HG03575 (cell line): ENCODE results near the gene KRCC1.
"Not testable (repeated sequence)": the region's sequence is repeated elsewhere in the genome, so short reads cannot be mapped to it uniquely, and the experiment has no call there.

Source experiments
- ATAC-seq: cut with Tn5 transposase; IDR thresholded peaks from one replicate; pipeline ENCODE4 v1.9.1; 2021; ENCODE audit not compliant: unreplicated experiment, insufficient number of reproducible peaks, low FRiP score; ENCODE audit errors: extremely low read depth

KRCC1 gene

GRCh38 chr2:88053296-88053695 is 2.3 kb downstream of the KRCC1 start:
- no peak for ATAC-seq

DNA sequence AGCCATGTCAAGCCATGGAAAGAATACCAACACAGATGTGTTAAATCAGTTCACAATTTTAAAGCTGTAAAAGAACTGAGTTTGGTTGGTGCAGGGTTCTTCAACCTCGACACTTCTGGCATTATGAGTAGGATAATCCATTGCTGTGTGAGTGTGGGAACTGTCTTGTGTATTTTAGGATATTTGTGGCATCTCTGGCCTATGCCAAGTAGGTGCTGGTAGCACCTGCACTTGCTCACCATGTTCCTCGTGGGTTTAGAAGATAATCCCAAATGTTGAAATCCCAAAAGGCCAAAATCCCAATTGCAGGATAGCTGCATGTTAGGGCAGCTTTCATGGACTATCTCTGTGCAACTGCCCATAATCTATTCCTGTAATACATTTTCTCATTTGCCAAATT is 3.8 kb downstream of the KRCC1 start:
- ATAC-seq: no peak

DNA sequence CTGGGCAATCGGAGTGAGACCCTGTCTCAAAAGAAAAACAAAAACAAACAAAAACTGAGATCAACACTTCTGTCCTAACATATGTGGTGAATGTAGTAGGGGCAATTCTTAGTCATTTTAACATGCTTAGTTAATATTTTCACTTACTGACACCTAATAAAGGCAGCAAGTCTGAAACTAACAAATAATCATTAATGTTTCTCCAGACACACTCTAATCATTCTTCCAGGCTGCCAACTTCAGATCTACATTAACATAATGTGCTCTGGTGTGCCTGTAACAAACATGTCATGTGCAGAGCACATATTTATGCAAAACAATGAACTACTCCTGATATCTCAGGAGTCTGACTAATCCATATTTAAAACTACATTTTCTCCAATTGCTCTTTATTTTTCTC is 6.0 kb downstream of the KRCC1 start:
- ATAC-seq: no peak

GRCh38 chr2:88048541-88048940 is 7.0 kb downstream of the KRCC1 start:
- ATAC-seq: no peak

DNA sequence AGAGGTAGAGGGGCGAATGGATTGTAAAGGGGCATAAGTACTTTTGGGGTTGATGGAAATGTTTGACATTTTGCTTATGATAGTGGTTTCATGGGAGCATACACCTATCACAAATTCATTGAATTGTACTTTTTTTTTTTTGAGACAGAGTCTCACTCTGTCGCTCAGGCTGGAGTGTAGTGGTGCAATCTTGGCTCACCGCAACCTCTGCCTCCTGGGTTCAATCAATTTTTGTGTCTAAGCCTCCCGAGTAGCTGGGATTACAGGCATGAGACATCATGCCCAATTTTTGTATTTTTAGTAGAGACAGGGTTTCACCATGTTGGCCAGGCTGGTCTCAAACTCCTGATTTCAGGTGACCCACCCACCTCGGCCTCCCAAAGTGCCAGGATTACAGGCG is 10.0 kb downstream of the KRCC1 start:
- ATAC-seq: not testable (repeated sequence)

DNA sequence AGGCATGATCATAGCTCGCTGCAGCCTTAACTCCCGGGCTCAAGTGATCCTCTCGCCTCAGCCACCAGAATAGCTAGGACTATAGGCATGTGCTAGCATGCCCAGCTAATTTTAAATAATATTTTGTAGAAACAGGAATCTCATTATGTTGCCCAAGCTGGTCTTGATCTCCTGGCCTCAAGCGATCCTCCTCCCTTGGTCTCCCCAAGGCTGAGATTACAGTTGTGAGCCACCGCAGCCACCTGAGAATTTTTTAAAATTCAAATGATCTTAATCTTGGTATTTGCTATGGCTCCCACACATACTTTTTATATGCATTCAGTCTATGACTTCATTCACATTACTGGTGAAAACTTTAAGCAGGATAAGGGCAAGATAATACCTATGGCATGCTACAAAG is 13.1 kb downstream of the KRCC1 start:
- no peak for ATAC-seq

GRCh38 chr2:88038263-88039105 is 17.1 kb downstream of the KRCC1 start:
- no peak for ATAC-seq

DNA sequence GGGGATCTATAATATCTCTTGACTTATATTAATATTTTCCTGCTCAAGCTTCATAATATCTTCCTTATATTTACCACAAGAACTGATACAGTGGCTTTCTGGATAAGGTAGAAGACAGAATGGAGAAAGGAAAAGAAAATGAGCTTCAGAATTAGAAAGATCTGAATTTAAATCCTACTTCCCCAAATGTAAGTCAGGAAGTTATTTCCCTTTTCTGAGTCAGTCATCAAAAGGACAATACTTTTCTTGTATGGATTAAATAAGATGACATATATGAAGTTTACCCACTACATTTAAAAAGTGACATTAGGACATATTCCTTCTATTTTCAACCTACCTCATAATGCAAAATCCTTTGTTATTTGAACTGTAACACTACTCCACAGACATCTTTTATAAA is 19.0 kb downstream of the KRCC1 start:
- no peak for ATAC-seq

GRCh38 chr2:88036182-88036581 is 19.4 kb downstream of the KRCC1 start:
- no peak for ATAC-seq

DNA sequence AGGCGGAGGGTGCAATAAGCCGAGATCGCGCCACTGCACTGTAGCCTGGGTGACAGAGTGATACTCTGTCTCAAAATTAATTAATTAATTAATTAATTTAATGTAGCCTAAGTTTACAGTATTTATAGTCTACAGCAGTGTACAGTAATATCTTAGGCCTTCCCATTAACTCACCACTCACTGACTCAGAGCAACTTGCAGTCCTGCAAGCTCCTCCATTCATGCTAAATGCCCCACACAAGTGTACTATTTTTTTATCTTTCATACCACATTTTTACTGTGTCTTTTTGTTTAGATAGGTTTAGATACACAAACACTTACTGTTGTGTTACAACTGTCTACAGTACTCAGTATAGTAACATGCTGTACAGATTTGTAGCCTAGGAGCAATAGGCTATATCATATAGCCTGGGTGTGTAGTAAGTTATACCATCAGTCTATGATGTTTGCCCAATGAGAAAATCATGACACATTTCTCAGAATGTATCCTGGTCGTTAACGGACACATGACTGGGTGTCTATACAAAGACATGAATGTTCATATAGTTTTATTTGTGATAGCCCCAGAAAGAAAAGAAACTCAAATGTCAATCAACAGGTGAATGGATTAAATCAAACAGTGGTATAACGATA is 23.4 kb downstream of the KRCC1 start:
- no peak for ATAC-seq

DNA sequence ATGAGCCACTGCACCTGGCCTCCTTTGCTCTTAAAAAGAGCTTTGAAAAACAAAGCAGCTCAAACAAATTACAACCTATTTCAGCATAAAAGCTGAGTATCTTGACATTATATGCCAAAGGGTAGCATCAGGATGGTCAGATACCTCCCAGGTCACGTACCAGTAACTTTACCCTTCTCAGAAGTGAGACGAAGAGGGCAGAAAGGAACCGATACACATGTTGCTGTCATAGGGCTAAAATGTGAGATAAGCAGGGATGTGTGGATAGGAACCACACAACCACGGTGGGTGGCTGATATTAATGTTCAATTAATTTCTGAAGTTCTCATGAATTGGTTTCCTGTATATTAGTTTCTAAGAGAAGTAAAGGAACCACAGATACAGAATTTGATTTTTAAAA is 26.7 kb downstream of the KRCC1 start:
- ATAC-seq: no peak

DNA sequence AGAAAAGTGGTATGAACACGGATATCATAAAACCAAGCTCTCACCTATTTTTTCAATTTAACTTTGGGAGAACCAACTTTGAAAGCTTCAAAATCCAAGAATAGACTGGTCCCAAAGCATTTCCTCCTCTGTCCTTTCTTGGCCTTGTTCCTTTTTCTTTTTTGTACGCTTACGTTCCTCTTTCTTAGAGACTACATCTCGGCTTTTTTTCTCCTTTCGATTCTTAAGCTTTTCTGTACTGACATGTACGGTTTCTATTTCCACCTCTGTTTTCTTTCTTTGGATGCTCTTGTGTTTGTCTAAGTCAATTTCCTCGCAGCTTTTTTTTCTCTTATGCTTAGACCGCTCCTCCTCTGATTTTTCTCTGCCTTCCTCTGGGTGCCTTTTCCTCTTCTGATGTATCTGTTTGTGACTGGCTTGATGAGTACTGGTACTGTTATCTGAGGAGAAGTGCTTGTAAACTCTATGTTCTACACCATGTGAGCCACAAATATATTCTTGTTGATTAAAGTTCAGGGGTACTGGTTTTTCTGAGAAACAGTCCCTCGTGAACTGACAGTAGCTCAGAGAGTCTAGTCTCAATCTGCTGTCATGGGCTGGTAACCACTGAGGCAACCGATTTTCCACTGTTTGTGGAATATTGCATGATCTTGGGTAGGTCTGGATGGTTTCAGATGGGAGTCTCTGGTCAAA is 27.7 kb downstream of the KRCC1 start:
- ATAC-seq: no peak

DNA sequence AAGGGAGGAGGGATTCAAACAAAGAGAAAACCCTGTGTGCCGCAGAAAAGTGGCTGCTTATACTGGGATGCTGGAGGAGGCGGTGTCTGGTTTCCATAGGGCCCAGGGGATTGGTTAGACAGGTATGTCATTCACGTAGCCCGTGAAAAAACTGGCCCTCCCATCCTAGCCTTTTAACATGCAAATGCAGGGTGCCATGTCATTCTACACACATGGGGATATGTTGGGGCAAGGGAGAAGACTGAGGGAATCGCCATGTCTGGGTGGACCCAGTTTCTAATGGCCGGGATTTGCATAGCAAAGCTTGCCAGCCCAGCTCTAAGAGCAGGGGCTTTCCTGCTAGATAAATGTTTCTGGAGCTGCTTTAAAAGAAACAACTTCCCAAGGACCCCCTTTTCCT is 31.1 kb downstream of the KRCC1 start:
- no peak for ATAC-seq

DNA sequence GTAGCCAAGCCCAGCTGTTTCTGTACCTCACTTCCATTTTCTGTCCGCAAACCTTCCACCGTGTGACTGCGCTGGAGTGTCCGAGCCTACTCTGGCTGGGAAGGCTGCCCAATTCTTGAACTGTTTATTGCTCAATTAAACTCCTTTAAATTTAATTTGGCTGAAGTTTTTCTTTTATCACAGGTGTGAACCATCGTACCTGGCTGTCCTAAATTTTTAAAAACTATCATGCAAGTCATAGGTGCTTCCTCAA is 33.0 kb downstream of the KRCC1 start:
- no peak for ATAC-seq

DNA sequence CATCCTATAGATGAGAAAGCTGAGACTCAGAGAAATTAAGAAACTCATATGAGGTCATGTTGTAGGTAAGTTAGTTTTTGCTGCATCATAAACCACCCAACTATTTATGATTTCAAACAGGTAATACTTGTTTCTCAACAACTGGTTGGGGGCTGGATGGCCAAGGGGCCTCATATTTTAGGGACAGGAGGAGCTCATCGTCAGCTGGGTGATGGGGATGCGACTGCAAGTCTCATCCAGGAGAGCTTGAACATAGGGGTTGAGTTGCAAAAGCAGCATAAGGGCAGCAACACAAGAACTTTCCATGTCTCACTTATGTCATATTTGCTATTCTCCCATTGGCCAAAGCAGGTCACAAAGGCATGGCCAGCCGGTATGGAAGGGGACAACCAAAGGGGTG is 35.6 kb downstream of the KRCC1 start:
- ATAC-seq: no peak

- ATAC-seq: no peak
These were observed 36.7 kb downstream of the KRCC1 start for GRCh38 chr2:88018909-88019308.

DNA sequence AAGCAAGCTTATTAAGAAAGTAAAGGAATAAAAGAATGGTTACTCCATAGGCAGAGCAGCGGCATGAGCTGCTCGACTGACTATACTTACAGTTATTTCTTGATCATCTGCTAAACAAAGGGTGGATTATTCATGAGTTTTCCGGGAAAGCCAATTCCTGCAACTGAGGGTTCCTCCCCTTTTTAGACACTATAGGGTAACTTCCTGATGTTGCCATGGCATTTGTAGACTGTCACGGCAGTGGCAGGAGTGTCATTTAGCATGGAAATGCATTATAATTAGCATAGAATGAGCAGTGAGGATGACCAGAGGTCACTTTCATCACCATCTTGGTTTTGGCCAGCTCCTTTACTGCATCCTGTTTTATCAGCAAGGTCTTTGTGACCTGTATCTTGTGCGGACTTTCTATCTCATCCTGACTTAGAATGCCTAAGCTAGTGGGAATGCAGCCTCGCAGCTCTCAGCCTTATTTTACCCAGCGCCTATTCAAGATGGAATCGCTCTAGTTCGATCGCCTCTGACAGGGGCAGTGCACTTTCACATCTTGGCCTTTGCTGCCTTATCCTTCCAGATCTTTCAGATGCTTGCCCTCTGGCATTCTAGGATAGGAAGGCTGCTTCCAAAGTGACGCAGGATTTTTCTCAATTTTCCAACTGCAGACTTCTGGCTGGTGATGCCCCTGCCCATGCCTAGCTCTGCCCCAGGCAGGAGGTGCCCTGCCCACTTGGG is 37.3 kb downstream of the KRCC1 start:
- ATAC-seq: not testable (repeated sequence)

DNA sequence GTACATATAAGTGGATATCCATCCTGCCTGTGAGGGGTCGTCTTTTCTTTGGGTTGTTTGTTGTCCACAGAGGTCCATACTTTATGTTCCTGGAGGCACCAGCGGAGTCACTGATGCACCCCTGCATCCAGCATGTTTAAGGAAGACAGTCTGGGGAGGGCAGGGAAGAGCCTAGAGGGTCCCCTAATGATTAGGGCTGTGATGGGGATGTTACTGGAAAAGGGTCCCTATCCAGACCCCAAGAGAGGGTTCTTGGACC is 37.9 kb downstream of the KRCC1 start:
- ATAC-seq: not testable (repeated sequence)

- ATAC-seq: peak; percentile 15
These were observed 38.4 kb downstream of the KRCC1 start for GRCh38 chr2:88016960-88017779.
